ENCODE data around the gene LY6G5B.

DNA sequence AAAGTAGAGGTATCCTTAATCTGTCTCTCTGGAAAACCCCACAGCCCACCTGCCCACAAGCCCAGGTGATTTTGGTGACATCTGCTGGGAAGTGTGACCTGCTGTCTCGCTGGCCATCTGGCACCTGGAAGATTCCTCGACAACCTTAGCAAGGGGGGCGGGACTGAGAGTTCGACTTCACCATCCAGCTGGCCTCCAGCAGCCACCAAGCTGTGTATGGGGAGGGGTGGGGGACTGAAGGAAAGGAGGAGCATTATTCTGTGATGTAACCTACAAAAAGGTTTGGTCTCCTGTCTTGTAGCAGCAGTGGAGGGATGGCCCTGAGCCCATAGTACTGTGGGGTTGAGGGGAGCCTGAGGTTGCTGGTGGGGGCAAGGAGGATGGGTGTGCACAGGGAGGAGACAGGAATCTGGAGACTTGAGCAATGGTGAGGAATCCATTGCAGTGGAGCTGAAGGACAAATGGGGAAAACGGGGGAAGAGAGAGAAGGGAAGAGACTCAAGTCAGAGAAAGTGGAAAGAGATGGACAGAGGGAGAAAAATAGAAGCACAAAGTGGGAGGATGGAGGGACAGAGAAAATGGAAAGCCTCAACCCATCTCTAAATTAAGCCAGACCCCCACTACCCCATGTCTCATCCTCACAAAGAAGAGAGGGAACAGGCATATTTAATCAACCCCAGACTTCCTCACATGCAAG, 40.9 kb downstream of the LY6G5B start:
- TF ChIP-seq CTCF (conservative IDR thresholded peaks at IDR 0.05; ENCODE audit: low read depth, low read length): no peak
- TF ChIP-seq MAZ (IDR thresholded peaks at IDR 0.05; ENCODE audit: borderline replicate concordance, low read depth, low read length): no peak
- no peak for TF ChIP-seq SMC3 (IDR thresholded peaks at IDR 0.05; ENCODE audit: low read depth, low read length)
- TF ChIP-seq RAD21 (IDR thresholded peaks at IDR 0.05; ENCODE audit: low read length): no peak
- TF ChIP-seq CEBPB (IDR thresholded peaks at IDR 0.05; ENCODE audit: low read depth, low read length): no peak
- no peak for TF ChIP-seq USF2 (IDR thresholded peaks at IDR 0.05; ENCODE audit: low read depth, low read length)
- TF ChIP-seq RFX5 (IDR thresholded peaks at IDR 0.05; ENCODE audit: low read depth, low read length): no peak
- TF ChIP-seq POLR2A (IDR thresholded peaks at IDR 0.05; ENCODE audit: low read depth, low read length): no peak
- TF ChIP-seq RCOR1 (IDR thresholded peaks at IDR 0.05; ENCODE audit: insufficient replicate concordance, low read length): no peak
- no peak for TF ChIP-seq MXI1 (IDR thresholded peaks at IDR 0.05; ENCODE audit: borderline replicate concordance, low read depth, low read length)
- no peak for TF ChIP-seq FOS (IDR thresholded peaks at IDR 0.05; ENCODE audit: low read depth, low read length)

Data from IMR-90 (cell line).